ENCODE results near the gene ZNF121. TPM values are rescaled to one million over a fixed set of nuclear protein-coding genes. Genes with fewer than 3 reads are reported as not detected.

Gene ZNF121
- 10 to 100 TPM; 13.4 to 16.8 TPM for total RNA-seq

DNA sequence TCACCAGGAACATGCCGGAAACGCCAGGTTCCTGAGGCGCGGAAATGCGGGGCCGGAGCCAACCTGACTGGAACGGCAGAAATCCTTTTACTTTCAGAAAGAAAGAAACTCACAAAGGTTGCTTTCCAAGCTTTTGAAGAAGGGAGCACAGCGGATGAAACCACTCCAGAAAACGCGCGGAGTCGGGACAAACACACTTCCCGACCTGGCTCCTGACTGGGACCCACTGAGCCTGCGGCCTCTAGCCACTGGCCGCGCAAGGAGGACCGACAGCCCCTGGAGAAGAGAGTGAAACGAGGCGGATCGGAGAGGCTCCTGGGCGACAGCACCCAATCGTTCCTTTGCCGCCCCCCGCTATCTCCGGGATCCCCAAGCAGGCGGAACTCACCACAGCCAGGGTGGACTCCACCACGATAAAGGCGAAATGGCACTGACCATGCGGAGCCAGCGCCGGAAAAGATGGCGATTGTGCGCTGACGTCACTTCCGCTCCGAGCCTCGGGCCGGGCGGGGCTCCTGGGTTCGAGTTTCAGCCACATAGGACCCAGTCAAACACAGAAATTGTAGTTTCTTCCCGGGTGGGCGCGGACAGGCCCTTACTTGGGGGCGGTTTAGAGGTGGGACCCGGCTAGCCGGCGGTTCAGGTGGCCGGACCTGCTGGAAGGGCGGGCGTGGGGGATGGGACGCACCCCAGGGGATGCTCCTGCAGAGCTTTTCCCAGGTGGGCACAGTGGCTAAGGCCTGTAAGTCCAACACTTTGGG lies at the start of gene ZNF121:
ZNF121 (minus strand) TSS at position 432 of the 761 bp plus-strand sequence. CDS start 16,407 bp downstream, outside the sequence.
- Histone ChIP-seq H3K4me1 (peaks cover 0 to 31% of the 10 kb centered on the region in 2 donors), H3K4me3 (peak within 1 kb of the TSS; percentile 73 to 82), H3K27ac (peak within 1 kb of the TSS; percentile 92 to 97), H3K9me3 (no peaks in the 10 kb centered on the region), H3K27me3 (no peaks in the 10 kb centered on the region), H3K36me3 (peaks cover 2% of the 10 kb centered on the region)
- TF ChIP-seq, protein P1, sequence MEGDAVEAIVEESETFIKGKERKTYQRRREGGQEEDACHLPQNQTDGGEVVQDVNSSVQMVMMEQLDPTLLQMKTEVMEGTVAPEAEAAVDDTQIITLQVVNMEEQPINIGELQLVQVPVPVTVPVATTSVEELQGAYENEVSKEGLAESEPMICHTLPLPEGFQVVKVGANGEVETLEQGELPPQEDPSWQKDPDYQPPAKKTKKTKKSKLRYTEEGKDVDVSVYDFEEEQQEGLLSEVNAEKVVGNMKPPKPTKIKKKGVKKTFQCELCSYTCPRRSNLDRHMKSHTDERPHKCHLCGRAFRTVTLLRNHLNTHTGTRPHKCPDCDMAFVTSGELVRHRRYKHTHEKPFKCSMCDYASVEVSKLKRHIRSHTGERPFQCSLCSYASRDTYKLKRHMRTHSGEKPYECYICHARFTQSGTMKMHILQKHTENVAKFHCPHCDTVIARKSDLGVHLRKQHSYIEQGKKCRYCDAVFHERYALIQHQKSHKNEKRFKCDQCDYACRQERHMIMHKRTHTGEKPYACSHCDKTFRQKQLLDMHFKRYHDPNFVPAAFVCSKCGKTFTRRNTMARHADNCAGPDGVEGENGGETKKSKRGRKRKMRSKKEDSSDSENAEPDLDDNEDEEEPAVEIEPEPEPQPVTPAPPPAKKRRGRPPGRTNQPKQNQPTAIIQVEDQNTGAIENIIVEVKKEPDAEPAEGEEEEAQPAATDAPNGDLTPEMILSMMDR (IDR thresholded peaks at IDR 0.05) = peak in 1 of 2 donors; percentile 21
- DNase-seq (ENCODE audit: low spot score) = peak; percentile 85

DNA sequence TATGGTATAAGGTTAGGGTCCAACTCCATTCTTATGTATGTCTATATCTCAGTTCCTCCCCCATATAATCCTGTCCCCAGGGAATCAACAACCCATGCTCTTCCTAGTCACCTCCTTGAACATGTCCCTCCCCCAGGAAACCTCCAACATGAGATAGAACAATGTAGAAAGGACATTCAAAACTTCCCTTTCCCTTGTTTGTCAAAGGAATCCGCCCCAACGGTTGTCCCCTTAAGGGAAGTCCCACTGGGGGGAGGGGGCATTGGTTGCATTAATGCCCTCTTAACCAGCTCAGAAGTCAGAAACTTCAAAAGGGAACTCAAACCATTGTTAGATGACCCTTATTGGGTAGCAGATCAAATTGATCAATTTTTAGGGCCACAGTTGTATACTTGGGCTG lies 43.6 kb upstream of the ZNF121 start:
- H3K36me3 ChIP-seq = peaks cover 7% of the 10 kb centered on the region
- peaks cover 0 to 4% of the 10 kb centered on the region in 2 donors for H3K4me1 ChIP-seq
- no peak overlapping the region for H3K27ac ChIP-seq
- TF ChIP-seq, protein P1 (IDR thresholded peaks at IDR 0.05) = no peak
- no peaks in the 10 kb centered on the region for H3K9me3 ChIP-seq
- no peak for DNase-seq (ENCODE audit: low spot score)
- no peak overlapping the region for H3K4me3 ChIP-seq
- no peaks in the 10 kb centered on the region for H3K27me3 ChIP-seq

DNA sequence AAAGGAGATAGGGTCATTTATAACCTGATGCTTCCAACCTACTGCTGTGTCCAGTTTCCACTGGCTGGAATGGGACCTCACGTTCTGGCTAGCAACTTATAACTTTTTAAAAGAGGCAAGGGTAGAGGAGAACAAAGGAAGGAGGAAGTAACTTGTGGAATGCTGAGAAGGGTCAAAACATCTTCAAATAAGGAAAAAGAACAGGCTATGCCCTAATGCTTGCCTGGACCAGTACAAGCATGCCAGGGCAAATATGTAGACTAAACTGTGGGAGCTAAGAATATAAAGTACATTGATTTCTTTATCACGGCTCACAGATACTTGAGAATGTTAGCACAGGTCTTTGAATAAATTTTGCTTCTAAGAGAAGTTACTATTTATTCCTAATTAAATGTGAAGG lies 38.2 kb upstream of the ZNF121 start:
- Histone ChIP-seq H3K27me3 (no peaks in the 10 kb centered on the region), H3K4me1 (peaks cover 0 to 22% of the 10 kb centered on the region in 2 donors), H3K36me3 (peaks cover 18% of the 10 kb centered on the region), H3K27ac (no peak overlapping the region), H3K9me3 (no peaks in the 10 kb centered on the region), H3K4me3 (no peak overlapping the region)
- DNase-seq (ENCODE audit: low spot score) = no peak
- TF ChIP-seq, protein P1 (IDR thresholded peaks at IDR 0.05) = no peak

DNA sequence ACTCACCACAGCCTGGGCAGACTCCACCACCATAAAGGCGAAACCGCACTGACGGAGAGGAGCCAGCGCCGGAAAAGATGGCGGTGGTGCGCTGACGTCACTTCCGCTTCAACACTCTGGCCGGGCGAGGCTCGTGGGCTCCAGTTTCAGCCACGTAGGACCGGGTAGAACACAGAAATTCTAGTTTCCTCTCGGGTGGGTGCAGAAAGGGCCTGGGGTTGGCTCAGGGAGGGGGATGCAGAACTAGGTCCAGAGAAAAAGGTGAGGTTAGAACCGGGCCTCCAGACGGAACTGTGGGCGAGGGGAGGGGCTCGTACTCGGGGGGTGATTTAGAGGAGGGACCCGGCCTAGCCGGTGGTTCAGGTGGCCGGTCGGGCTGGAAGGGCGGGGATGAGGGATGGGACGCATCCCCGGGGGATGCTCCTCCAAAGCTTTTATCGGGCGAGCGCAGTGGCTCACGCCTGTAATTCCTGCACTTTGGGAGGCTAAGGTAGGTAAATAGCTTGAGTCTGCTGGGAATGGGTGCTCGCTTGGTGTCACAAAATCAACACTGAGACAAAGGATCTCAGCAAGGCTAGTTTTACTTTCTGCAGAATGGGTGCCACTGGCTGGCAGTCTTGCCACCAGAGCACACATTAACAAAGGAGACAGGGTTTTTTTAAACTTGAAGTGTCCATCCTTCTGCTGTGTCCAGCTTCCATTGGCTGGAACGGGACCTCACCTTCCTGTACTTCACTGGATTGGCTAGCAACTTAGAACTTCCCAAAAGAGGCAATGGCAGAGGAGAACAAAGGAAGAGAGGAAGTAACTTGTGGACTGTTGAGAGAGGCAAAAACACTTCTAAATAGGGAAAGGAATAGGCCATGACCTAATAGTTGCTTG lies 37.1 kb upstream of the ZNF121 start, which contains the start of gene ZNF561:
ZNF561 (minus strand) TSS at position 77 of the 882 bp plus-strand sequence. CDS start 1,776 bp downstream, outside the sequence.
- Histone ChIP-seq H3K36me3 (peaks cover 30% of the 10 kb centered on the region), H3K27me3 (no peaks in the 10 kb centered on the region), H3K4me3 (peak within 1 kb of the TSS; percentile 90 to 93), H3K9me3 (no peaks in the 10 kb centered on the region), H3K4me1 (peaks cover 0 to 22% of the 10 kb centered on the region in 2 donors), H3K27ac (peak within 1 kb of the TSS; percentile 92 to 93)
- TF ChIP-seq, protein P1 (IDR thresholded peaks at IDR 0.05) = no peak
- peak; percentile 83 for DNase-seq (ENCODE audit: low spot score)

DNA sequence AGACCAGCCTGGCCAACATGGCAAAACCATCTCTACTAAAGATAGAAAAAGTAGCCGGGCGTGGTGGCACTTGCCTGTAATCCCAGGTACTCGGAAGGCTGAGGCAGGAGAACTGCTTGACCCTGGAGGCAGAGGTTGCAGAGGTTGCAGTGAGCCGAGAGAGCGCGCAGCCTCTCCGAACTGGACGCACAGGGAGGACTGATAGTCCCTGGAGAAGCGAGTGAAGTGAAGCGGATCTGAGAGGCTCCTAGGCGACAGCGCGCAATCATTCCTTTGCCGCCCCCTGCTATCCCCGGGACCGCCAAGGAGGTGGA lies 36.5 kb upstream of the ZNF121 start:
- DNase-seq (ENCODE audit: low spot score) = no peak
- no peaks in the 10 kb centered on the region for H3K9me3 ChIP-seq
- H3K4me1 ChIP-seq = peaks cover 0 to 18% of the 10 kb centered on the region in 2 donors
- no peaks in the 10 kb centered on the region for H3K27me3 ChIP-seq
- H3K27ac ChIP-seq = peak overlapping the region; percentile 92 to 93
- TF ChIP-seq, protein P1 (IDR thresholded peaks at IDR 0.05) = no peak
- H3K4me3 ChIP-seq = peak overlapping the region; percentile 90 to 93
- H3K36me3 ChIP-seq = peaks cover 36% of the 10 kb centered on the region

Data from right atrium auricular region (tissue), 2 donors.